ENCODE measurements around the gene CMSS1. TPM values are rescaled to one million over a fixed set of nuclear protein-coding genes. Genes with fewer than 3 reads are reported as not detected.
A peak's percentile ranks its signal among the peaks of the same experiment; 100 is the strongest.

CMSS1 gene
- total RNA-seq, 8 experiments from 2014 or later: 28.2 to 57.2 (median 41.5) TPM

GRCh38 chr3:100053951-100054620, 236.4 kb downstream of the CMSS1 start:
- ATAC-seq (replicated peaks in 6 of 8): no peak
- in situ Hi-C loops (cut with MboI; ENCODE audit: low pct_unique_long_range_greater_than_20kb in 2 of 9, low sequenced_read_pairs in 9 of 9, unreplicated experiment in 9 of 9): loop anchor here in 3 of 9 experiments (25.0 kb wide), 2 partner anchors 183 to 217 kb away; no protein-coding TSS in a partner anchor
- Histone ChIP-seq H3K27ac (no peak overlapping the region), H3K4me1 (replicated peaks in 1 of 2) (no peaks in the 10 kb centered on the region), H3K4me3 (no peak overlapping the region)
- WGBS, 10 experiments: 80 to 100% (median 94%) methylated on average over 1 to 6 of the region's 6 CpGs

- Histone ChIP-seq H3K4me1 (replicated peaks in 1 of 2) (no peaks in the 10 kb centered on the region), H3K4me3 (no peak overlapping the region), H3K27ac (no peak overlapping the region)
- ATAC-seq (replicated peaks in 6 of 8): peak in 1 of 8 experiments; percentile 44
- 58 to 100% (median 93%) methylated on average over 1 to 8 of the region's 8 CpGs for WGBS, 10 experiments
- in situ Hi-C loops (cut with MboI; ENCODE audit: low pct_unique_long_range_greater_than_20kb in 2 of 9, low sequenced_read_pairs in 9 of 9, unreplicated experiment in 9 of 9): loop anchor here in 3 of 9 experiments (25.0 kb wide), 2 partner anchors 179 to 221 kb away; no protein-coding TSS in a partner anchor
Observed at GRCh38 chr3:100057716-100058575, 240.3 kb downstream of the CMSS1 start.

DNA sequence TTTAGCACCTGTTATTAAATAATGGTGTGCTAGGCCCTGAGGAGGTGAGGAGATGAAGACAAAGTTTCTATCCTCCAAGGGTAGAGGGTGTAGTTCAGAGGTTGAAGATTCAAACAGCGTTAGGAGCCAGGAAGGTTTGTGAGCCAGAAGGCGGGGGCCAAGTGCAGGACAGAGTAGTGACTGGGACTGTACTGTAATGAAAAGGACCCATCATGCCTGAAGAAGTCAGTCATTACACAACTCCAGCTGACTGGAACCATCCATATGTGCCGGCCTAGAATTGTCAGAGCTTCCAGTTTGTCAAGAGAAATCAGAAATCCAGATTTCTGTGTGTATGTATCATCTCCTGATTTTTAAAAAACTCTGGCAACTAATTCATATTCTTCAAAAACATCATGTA, 241.8 kb downstream of the CMSS1 start:
- no peak for ATAC-seq (replicated peaks in 6 of 8)
- Histone ChIP-seq H3K4me1 (replicated peaks in 1 of 2) (no peaks in the 10 kb centered on the region), H3K4me3 (no peak overlapping the region), H3K27ac (no peak overlapping the region)
- 96 to 100% (median 100%) methylated on average over 1 to 3 of the region's 3 CpGs; no CpG with 5 or more reads in 1 of the 10 experiments for WGBS, 10 experiments
- in situ Hi-C loops (cut with MboI; ENCODE audit: low pct_unique_long_range_greater_than_20kb in 2 of 9, low sequenced_read_pairs in 9 of 9, unreplicated experiment in 9 of 9): loop anchor here in 3 of 9 experiments (25.0 kb wide), 2 partner anchors 178 to 222 kb away; no protein-coding TSS in a partner anchor

GRCh38 chr3:100060685-100061484, 243.2 kb downstream of the CMSS1 start:
- WGBS, 10 experiments: 20 to 92% (median 77%) methylated on average over 1 to 7 of the region's 7 CpGs; no CpG with 5 or more reads in 2 of the 10 experiments
- H3K27ac ChIP-seq: no peak overlapping the region
- no peak overlapping the region for H3K4me3 ChIP-seq
- in situ Hi-C loops (cut with MboI; ENCODE audit: low pct_unique_long_range_greater_than_20kb in 2 of 9, low sequenced_read_pairs in 9 of 9, unreplicated experiment in 9 of 9): loop anchor here in 3 of 9 experiments (25.0 kb wide), 2 partner anchors 176 to 224 kb away; no protein-coding TSS in a partner anchor
- ATAC-seq (replicated peaks in 6 of 8): peak in 2 of 8 experiments; percentile 57
- H3K4me1 ChIP-seq (replicated peaks in 1 of 2): no peaks in the 10 kb centered on the region

DNA sequence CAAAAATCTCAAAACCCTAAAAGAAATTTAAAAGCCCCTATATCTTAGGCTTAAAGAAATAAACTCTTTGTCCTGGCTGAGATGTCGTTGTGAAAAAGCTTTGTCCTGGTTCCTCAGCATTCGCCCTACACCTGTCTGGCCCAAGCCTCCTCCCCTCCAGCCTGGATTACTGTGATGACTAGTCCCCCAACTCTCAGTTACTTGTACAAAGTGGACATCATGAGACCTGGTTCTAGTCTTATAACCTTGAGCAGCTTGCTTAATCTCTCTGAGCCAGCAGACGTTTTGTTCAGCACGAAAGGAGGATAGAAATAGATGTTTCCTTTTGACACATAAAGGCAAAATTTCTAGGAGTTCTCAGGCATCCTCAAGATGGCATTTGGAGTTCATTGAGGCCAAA, 245.0 kb downstream of the CMSS1 start:
- no peak overlapping the region for H3K4me3 ChIP-seq
- 80 to 100% (median 92%) methylated on average over 1 to 4 of the region's 4 CpGs; no CpG with 5 or more reads in 2 of the 10 experiments for WGBS, 10 experiments
- H3K4me1 ChIP-seq (replicated peaks in 1 of 2): no peaks in the 10 kb centered on the region
- in situ Hi-C loops (cut with MboI; ENCODE audit: low pct_unique_long_range_greater_than_20kb in 2 of 9, low sequenced_read_pairs in 9 of 9, unreplicated experiment in 9 of 9): loop anchor here in 3 of 9 experiments (25.0 kb wide), 2 partner anchors 175 to 225 kb away; no protein-coding TSS in a partner anchor
- no peak for ATAC-seq (replicated peaks in 6 of 8)
- no peak overlapping the region for H3K27ac ChIP-seq

- ATAC-seq (replicated peaks in 6 of 8): no peak
- in situ Hi-C loops (cut with MboI; ENCODE audit: low pct_unique_long_range_greater_than_20kb in 2 of 9, low sequenced_read_pairs in 9 of 9, unreplicated experiment in 9 of 9): loop anchor here in 3 of 9 experiments (25.0 kb wide), 2 partner anchors 173 to 227 kb away; no protein-coding TSS in a partner anchor
- Histone ChIP-seq H3K4me3 (no peak overlapping the region), H3K27ac (no peak overlapping the region), H3K4me1 (replicated peaks in 1 of 2) (no peaks in the 10 kb centered on the region)
- WGBS, 10 experiments: 34 to 89% (median 84%) methylated on average over 1 to 7 of the region's 7 CpGs
Observed at GRCh38 chr3:100063929-100064461, 246.3 kb downstream of the CMSS1 start.

- H3K4me3 ChIP-seq: no peak overlapping the region
- H3K27ac ChIP-seq: no peak overlapping the region
- no peaks in the 10 kb centered on the region for H3K4me1 ChIP-seq (replicated peaks in 1 of 2)
- no peak for ATAC-seq (replicated peaks in 6 of 8)
- in situ Hi-C loops (cut with MboI; ENCODE audit: low pct_unique_long_range_greater_than_20kb in 2 of 9, low sequenced_read_pairs in 9 of 9, unreplicated experiment in 9 of 9): loop anchor here in 3 of 9 experiments (5.0 to 25.0 kb wide), 3 partner anchors 170 to 230 kb away; no protein-coding TSS in a partner anchor
Observed at GRCh38 chr3:100067589-100067988, 249.9 kb downstream of the CMSS1 start.

- H3K4me3 ChIP-seq: no peak overlapping the region
- in situ Hi-C loops (cut with MboI; ENCODE audit: low pct_unique_long_range_greater_than_20kb in 2 of 9, low sequenced_read_pairs in 9 of 9, unreplicated experiment in 9 of 9): loop anchor here in 3 of 9 experiments (5.0 to 25.0 kb wide), 3 partner anchors 168 to 232 kb away; no protein-coding TSS in a partner anchor
- ATAC-seq (replicated peaks in 6 of 8): peak in 6 of 8 experiments; percentile 20 to 99 (median 82)
- WGBS, 10 experiments: 0 to 52% (median 26%) methylated on average over 1 to 5 of the region's 5 CpGs; no CpG with 5 or more reads in 3 of the 10 experiments
- peaks cover 1 to 7% of the 10 kb centered on the region in 2 donors for H3K4me1 ChIP-seq (replicated peaks in 1 of 2)
- H3K27ac ChIP-seq: no peak overlapping the region
Observed at GRCh38 chr3:100068826-100069225, 251.2 kb downstream of the CMSS1 start.

DNA sequence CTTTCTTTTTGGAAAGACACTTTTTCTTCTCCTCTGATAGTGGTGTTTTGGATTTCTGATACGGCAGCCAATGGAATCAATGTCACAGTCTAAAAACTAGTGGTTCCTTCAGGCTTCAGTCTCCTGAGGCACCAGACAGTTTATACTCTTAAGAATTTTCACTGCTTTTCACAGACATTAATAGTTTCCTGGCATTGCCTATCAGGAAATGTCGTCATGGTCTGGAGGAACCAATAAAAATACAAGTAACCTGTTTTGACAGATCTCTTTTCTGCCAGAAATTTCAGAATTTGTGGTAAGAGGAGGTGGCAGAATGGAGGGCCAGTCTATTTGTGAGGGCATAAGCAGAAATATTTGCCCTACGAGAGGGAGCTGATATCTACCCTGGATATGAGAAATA, 251.8 kb downstream of the CMSS1 start:
- ATAC-seq (replicated peaks in 6 of 8): no peak
- H3K27ac ChIP-seq: no peak overlapping the region
- H3K4me3 ChIP-seq: no peak overlapping the region
- WGBS, 10 experiments: 77 to 100% (median 96%) methylated on average over 1 to 3 of the region's 3 CpGs; no CpG with 5 or more reads in 1 of the 10 experiments
- H3K4me1 ChIP-seq (replicated peaks in 1 of 2): peaks cover 5 to 11% of the 10 kb centered on the region in 2 donors
- in situ Hi-C loops (cut with MboI; ENCODE audit: low pct_unique_long_range_greater_than_20kb in 2 of 9, low sequenced_read_pairs in 9 of 9, unreplicated experiment in 9 of 9): loop anchor here in 3 of 9 experiments (5.0 to 25.0 kb wide), 3 partner anchors 168 to 232 kb away; no protein-coding TSS in a partner anchor

GRCh38 chr3:100072326-100073048, 254.8 kb downstream of the CMSS1 start:
- Histone ChIP-seq H3K4me3 (no peak overlapping the region), H3K27ac (no peak overlapping the region), H3K4me1 (replicated peaks in 1 of 2) (peaks cover 5 to 11% of the 10 kb centered on the region in 2 donors)
- ATAC-seq (replicated peaks in 6 of 8): no peak
- WGBS, 10 experiments: 88 to 100% (median 100%) methylated on average over 1 to 3 of the region's 3 CpGs
- in situ Hi-C loops (cut with MboI; ENCODE audit: low pct_unique_long_range_greater_than_20kb in 2 of 9, low sequenced_read_pairs in 9 of 9, unreplicated experiment in 9 of 9): loop anchor here in 3 of 9 experiments (25.0 kb wide), 2 partner anchors 165 to 235 kb away; no protein-coding TSS in a partner anchor

DNA sequence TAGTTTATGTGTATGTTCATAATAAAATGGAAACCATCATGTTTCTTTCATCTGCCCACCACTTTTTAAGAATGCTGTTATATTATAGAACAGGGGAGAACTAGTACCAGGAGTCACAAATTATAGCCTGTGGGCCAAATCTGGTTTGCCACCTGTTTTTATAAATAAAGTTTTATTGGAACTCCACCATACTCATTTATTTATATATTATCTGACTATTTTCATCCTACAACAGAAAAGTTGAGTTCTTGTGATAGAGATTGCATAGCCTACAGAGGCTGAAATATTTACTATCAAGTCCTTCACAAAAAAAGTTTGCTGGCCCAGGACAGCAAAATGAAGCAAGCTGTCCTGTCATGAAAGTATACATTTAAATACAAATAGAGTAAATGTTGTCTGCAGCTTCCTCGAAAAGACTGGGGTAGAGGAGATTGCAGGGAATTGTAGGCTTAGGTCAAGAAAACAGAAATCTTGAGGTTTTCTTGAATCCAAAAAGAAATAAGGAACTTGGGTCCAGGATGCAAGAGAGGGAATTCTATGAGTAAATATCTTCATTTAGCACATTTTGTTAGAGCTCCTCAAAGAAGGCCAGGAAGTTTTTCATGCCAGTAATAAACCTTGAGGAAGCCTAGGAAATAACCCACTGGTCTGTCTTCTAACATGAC, 255.5 kb downstream of the CMSS1 start:
- Histone ChIP-seq H3K4me3 (no peak overlapping the region), H3K4me1 (replicated peaks in 1 of 2) (peaks cover 5 to 11% of the 10 kb centered on the region in 2 donors), H3K27ac (no peak overlapping the region)
- WGBS, 10 experiments: 0 to 100% (median 42%) methylated on average over 1 of the region's 1 CpG; no CpG with 5 or more reads in 1 of the 10 experiments
- ATAC-seq (replicated peaks in 6 of 8): no peak
- in situ Hi-C loops (cut with MboI; ENCODE audit: low pct_unique_long_range_greater_than_20kb in 2 of 9, low sequenced_read_pairs in 9 of 9, unreplicated experiment in 9 of 9): loop anchor here in 3 of 9 experiments (25.0 kb wide), 2 partner anchors 164 to 236 kb away; no protein-coding TSS in a partner anchor

Data from motor neuron (in vitro differentiated cells).